ENCODE measurements around the gene SKAP1.

Gene SKAP1

GRCh38 chr17:48161127-48161905, 268.7 kb downstream of the SKAP1 start:
- DNase-seq: no peak

- no peak for DNase-seq
Observed at GRCh38 chr17:48160177-48161081, 269.6 kb downstream of the SKAP1 start.

GRCh38 chr17:48159232-48159631, 270.8 kb downstream of the SKAP1 start:
- DNase-seq: no peak

- DNase-seq: no peak
Observed at GRCh38 chr17:48155889-48156611, 274.0 kb downstream of the SKAP1 start.

- peak; percentile 59 for DNase-seq
Observed at GRCh38 chr17:48153691-48154358, 276.2 kb downstream of the SKAP1 start.

- DNase-seq: no peak
Observed at GRCh38 chr17:48152289-48152688, 277.7 kb downstream of the SKAP1 start.

- no peak for DNase-seq
Observed at GRCh38 chr17:48151220-48151619, 278.8 kb downstream of the SKAP1 start.

GRCh38 chr17:48150597-48151001, 279.4 kb downstream of the SKAP1 start:
- no peak for DNase-seq

GRCh38 chr17:48149787-48150463, 280.1 kb downstream of the SKAP1 start:
- no peak for DNase-seq

- peak; percentile 82 for DNase-seq
Observed at GRCh38 chr17:48148854-48149786, 280.9 kb downstream of the SKAP1 start.

GRCh38 chr17:48148029-48148770, 281.8 kb downstream of the SKAP1 start:
- no peak for DNase-seq

- no peak for DNase-seq
Observed at GRCh38 chr17:48144976-48145798, 284.8 kb downstream of the SKAP1 start.

GRCh38 chr17:48144231-48144630, 285.8 kb downstream of the SKAP1 start:
- no peak for DNase-seq

- DNase-seq: no peak
Observed at GRCh38 chr17:48143629-48144028, 286.4 kb downstream of the SKAP1 start.

- no peak for DNase-seq
Observed at GRCh38 chr17:48139944-48140343, 290.1 kb downstream of the SKAP1 start.

GRCh38 chr17:48137656-48138055, 292.4 kb downstream of the SKAP1 start:
- DNase-seq: no peak

GRCh38 chr17:48134912-48135480, 295.0 kb downstream of the SKAP1 start:
- DNase-seq: no peak

GRCh38 chr17:48132385-48132784, 297.6 kb downstream of the SKAP1 start:
- DNase-seq: no peak

All from eye (tissue), 1 donor.